Lung (tissue), 16 donors: ENCODE results near the gene ZNF445. TPM values are rescaled to one million over a fixed set of nuclear protein-coding genes. Genes with fewer than 3 reads are reported as not detected.

Experiments
- ATAC-seq: fragments of 200-7000 bp; cut with Tn5 transposase; one replicate; pipeline ENCODE4 v1.9.1; 2020; ENCODE audit warnings: moderate number of reproducible peaks; ENCODE audit not compliant: insufficient read depth, low FRiP score
- DNase-seq, 3 donors: peaks; one replicate each; pipeline ENCODE4 v3.0.0-alpha.2; 2013 to 2017
- H3K27ac ChIP-seq, 2 donors: one replicate each; pipeline ENCODE4 v1.5.1; 2013; ENCODE audit warnings: mild to moderate bottlenecking in 2 of 2, moderate library complexity in 2 of 2, control low read depth in 1 of 2, inconsistent platforms in 1 of 2, low read depth in 1 of 2, low read length in 1 of 2
- H3K27me3 ChIP-seq, 3 donors: one replicate each; pipeline ENCODE4 v1.5.1; 2013; ENCODE audit warnings: low read length in 2 of 3; ENCODE audit not compliant: control insufficient read depth in 3 of 3, insufficient read depth in 3 of 3
- H3K36me3 ChIP-seq, 4 donors: one replicate each; pipeline ENCODE4 v1.5.1; 2013; ENCODE audit warnings: low read length in 4 of 4, mild to moderate bottlenecking in 1 of 4, moderate library complexity in 1 of 4; ENCODE audit not compliant: control insufficient read depth in 4 of 4, insufficient read depth in 4 of 4
- H3K4me1 ChIP-seq, 5 donors: one replicate each; pipeline ENCODE4 v1.5.1; 2013; ENCODE audit warnings: low read length in 5 of 5, mild to moderate bottlenecking in 2 of 5, moderate library complexity in 1 of 5; ENCODE audit not compliant: control insufficient read depth in 5 of 5, insufficient read depth in 5 of 5
- H3K4me3 ChIP-seq: one replicate; pipeline ENCODE4 v1.5.1; 2013; ENCODE audit warnings: mild to moderate bottlenecking, control low read depth, moderate library complexity
- H3K9ac ChIP-seq, 2 donors: one replicate each; pipeline ENCODE4 v1.5.1; 2013; ENCODE audit warnings: low read length in 2 of 2, control low read depth in 1 of 2; ENCODE audit not compliant: insufficient read depth in 1 of 2
- H3K9me3 ChIP-seq, 4 donors: one replicate each; pipeline ENCODE4 v1.5.1; 2013; ENCODE audit warnings: low read length in 3 of 4, mild to moderate bottlenecking in 1 of 4, moderate library complexity in 1 of 4; ENCODE audit not compliant: control insufficient read depth in 4 of 4, insufficient read depth in 3 of 4
- CTCF ChIP-seq: IDR thresholded peaks from 2 replicates; pipeline ENCODE4 v1.5.1; 2012; ENCODE audit warnings: mild to moderate bottlenecking; ENCODE audit errors: control extremely low read depth, extremely low read depth
- WGBS, 2 donors: extraction: QIAGEN DNeasy Blood & Tissue Kit; methylation state at CpG; one replicate each; pipeline ENCODE4 v1.1.7; 2013; 5-methylcytosine and 5-hydroxymethylcytosine counted together
- long read RNA-seq, 5 donors: transcript quantifications; one replicate each; lab custom pipeline, GENCODE V29; 2026
- polyA plus RNA-seq, 2 donors: library from polyadenylated mRNA; stranded (reverse); fragments of 200-250 nt; gene quantifications; one replicate each; pipeline ENCODE4 v1.2.1, GENCODE V29; 2013
- total RNA-seq, 2 donors: library from RNA; depleted of rRNA in 1 of 2; stranded (reverse); fragments of >200 nt in 1 of 2; gene quantifications; one replicate each; pipeline ENCODE4 v1.2.1, GENCODE V29; 2014 to 2021
- donor health status: control.
- donor health status: control.
- donor health status: Bipolar disorder and iron deficiency.
- donor health status: healthy.
- donor health status: DM: yes; HTN: yes; CAD: no.

Gene ZNF445
- total RNA-seq (10 to 100 TPM; 16.3 to 23.2 TPM), polyA plus RNA-seq (1 to 10 TPM; 2.7 to 3.8 TPM)
- long read RNA-seq, donor 1, full-length matches to known transcripts: 1 of 1 reads
- long read RNA-seq, donor 1, partial matches to known transcripts: 0 of 1 reads
- long read RNA-seq, donor 1, other reads (novel, unspliced or antisense): 0 of 1 reads
- long read RNA-seq, donor 2, full-length matches to known transcripts: 2 of 2 reads
- long read RNA-seq, donor 2, partial matches to known transcripts: 0 of 2 reads
- long read RNA-seq, donor 2, other reads (novel, unspliced or antisense): 0 of 2 reads
- long read RNA-seq, donor 3, full-length matches to known transcripts: 1 of 1 reads
- long read RNA-seq, donor 3, partial matches to known transcripts: 0 of 1 reads
- long read RNA-seq, donor 3, other reads (novel, unspliced or antisense): 0 of 1 reads
- long read RNA-seq, donor 4: 0 reads
- long read RNA-seq, donor 5, full-length matches to known transcripts: 4 of 4 reads
- long read RNA-seq, donor 5, partial matches to known transcripts: 0 of 4 reads
- long read RNA-seq, donor 5, other reads (novel, unspliced or antisense): 0 of 4 reads

- Histone ChIP-seq H3K4me3 (peak within 1 kb of the TSS; percentile 37), H3K27ac (peak within 1 kb of the TSS; percentile 31 to 76), H3K36me3 (no peaks in the 10 kb centered on the region), H3K4me1 (peaks cover 0 to 13% (median 4%) of the 10 kb centered on the region in 5 donors), H3K9ac (peak within 1 kb of the TSS; percentile 67 to 75), H3K9me3 (no peaks in the 10 kb centered on the region), H3K27me3 (no peaks in the 10 kb centered on the region)
- ATAC-seq: peak; percentile 98
- no peak for TF ChIP-seq CTCF
- peak; percentile 82 to 87 (median 84) for DNase-seq
- WGBS, 2 donors: 1% methylated on average over 65 to 69 of the region's 69 CpGs
Measured at GRCh38 chr3:44477312-44478030, at the start of gene ZNF445. TSS of gene ZNF445 (minus strand) at chr3:44477670. CDS start at chr3:44455549, 22,121 bp downstream.

- no peak for TF ChIP-seq CTCF
- H3K4me1 ChIP-seq: no peaks in the 10 kb centered on the region
- no peak overlapping the region for H3K4me3 ChIP-seq
- DNase-seq (no peak), ATAC-seq (no peak)
- H3K36me3 ChIP-seq: no peaks in the 10 kb centered on the region
- H3K27me3 ChIP-seq: peaks cover 0 to 12% (median 0%) of the 10 kb centered on the region in 3 donors
- H3K27ac ChIP-seq: no peak overlapping the region
- 84 to 90% methylated on average over 5 of the region's 5 CpGs for WGBS, 2 donors
- H3K9me3 ChIP-seq: no peaks in the 10 kb centered on the region
- H3K9ac ChIP-seq: no peak overlapping the region
Measured at GRCh38 chr3:44525060-44525459, 47.6 kb upstream of the ZNF445 start.

- peaks cover 0 to 7% (median 0%) of the 10 kb centered on the region in 3 donors for H3K27me3 ChIP-seq
- TF ChIP-seq CTCF: no peak
- WGBS, 2 donors: 43 to 66% methylated on average over 7 of the region's 7 CpGs
- no peaks in the 10 kb centered on the region for H3K4me1 ChIP-seq
- ATAC-seq: no peak
- H3K9ac ChIP-seq: no peak overlapping the region
- no peak for DNase-seq
- H3K27ac ChIP-seq: no peak overlapping the region
- no peak overlapping the region for H3K4me3 ChIP-seq
- H3K9me3 ChIP-seq: no peaks in the 10 kb centered on the region
- H3K36me3 ChIP-seq: no peaks in the 10 kb centered on the region
Measured at GRCh38 chr3:44522494-44522933, 45.0 kb upstream of the ZNF445 start.
